GM10248 (cell line): Measurements from ENCODE around the gene STK32C.

Experiments used
- CTCF ChIA-PET: fragments of 300-600 bp; sonication (Branson Sonifier 250); formaldehyde crosslinking; extraction: SDS; loops from one replicate; lab custom pipeline; 2021; ENCODE audit warnings: antibody characterized with exemption; lab: Yijun Ruan, JAX
- POLR2A ChIA-PET: fragments of 350-650 bp; sonication (Branson Sonifier 250); formaldehyde crosslinking; extraction: SDS; loops from one replicate; lab custom pipeline; 2020; ENCODE audit warnings: antibody characterized with exemption; lab: Yijun Ruan, JAX
- DNase-seq: peaks from one replicate; pipeline ENCODE4 v3.0.0; 2012; ENCODE audit errors: extremely low spot score
- CTCF ChIP-seq: IDR thresholded peaks from 2 replicates; pipeline ENCODE4 v1.5.1; 2012; ENCODE audit warnings: mild to moderate bottlenecking, low read depth; ENCODE audit errors: extremely low read depth, missing control alignments, control extremely low read depth

STK32C gene

GRCh38 chr10:132283604-132284382 lies 24.0 kb downstream of the STK32C start:
- CTCF ChIA-PET, result no interaction called here
- no peak for DNase-seq
- TF ChIP-seq CTCF, result no peak
- POLR2A ChIA-PET, result no interaction called here

- DNase-seq, result no peak
- TF ChIP-seq CTCF, result no peak
- CTCF ChIA-PET, result no interaction called here
- POLR2A ChIA-PET, result no interaction called here
These were observed 24.8 kb downstream of the STK32C start for GRCh38 chr10:132282667-132283603.

- no peak for TF ChIP-seq CTCF
- ChIA-PET POLR2A (no interaction called here), CTCF (no interaction called here)
- no peak for DNase-seq
These were observed 25.7 kb downstream of the STK32C start for GRCh38 chr10:132281915-132282666.

- TF ChIP-seq CTCF, result no peak
- ChIA-PET POLR2A (no interaction called here), CTCF (no interaction called here)
- DNase-seq, result no peak
These were observed 27.1 kb downstream of the STK32C start for GRCh38 chr10:132280646-132281074.

GRCh38 chr10:132279873-132280645 lies 27.7 kb downstream of the STK32C start:
- CTCF ChIA-PET, result no interaction called here
- no peak for TF ChIP-seq CTCF
- no peak for DNase-seq
- POLR2A ChIA-PET, result no interaction called here

- ChIA-PET CTCF (no interaction called here), POLR2A (no interaction called here)
- TF ChIP-seq CTCF, result no peak
- no peak for DNase-seq
These were observed 30.4 kb downstream of the STK32C start for GRCh38 chr10:132277311-132277741.
